Stimulated activated CD4-positive, alpha-beta T cell treated with anti-CD3 and anti-CD28 coated beads, Interleukin-12 subunit alpha, Interleukin-12 subunit beta, amount 100 ng/mL, for 24 hours (primary cell): ENCODE results near the gene DAZAP1.

Experiments used
- DNase-seq, 2 experiments: peaks; one replicate each; pipeline ENCODE4 v3.0.0-alpha.2; 2020; ENCODE audit warnings: low read depth in 2 of 2

The DAZAP1 gene

GRCh38 chr19:1393841-1394240 is 13.5 kb upstream of the DAZAP1 start:
- DNase-seq: no peak

DNA sequence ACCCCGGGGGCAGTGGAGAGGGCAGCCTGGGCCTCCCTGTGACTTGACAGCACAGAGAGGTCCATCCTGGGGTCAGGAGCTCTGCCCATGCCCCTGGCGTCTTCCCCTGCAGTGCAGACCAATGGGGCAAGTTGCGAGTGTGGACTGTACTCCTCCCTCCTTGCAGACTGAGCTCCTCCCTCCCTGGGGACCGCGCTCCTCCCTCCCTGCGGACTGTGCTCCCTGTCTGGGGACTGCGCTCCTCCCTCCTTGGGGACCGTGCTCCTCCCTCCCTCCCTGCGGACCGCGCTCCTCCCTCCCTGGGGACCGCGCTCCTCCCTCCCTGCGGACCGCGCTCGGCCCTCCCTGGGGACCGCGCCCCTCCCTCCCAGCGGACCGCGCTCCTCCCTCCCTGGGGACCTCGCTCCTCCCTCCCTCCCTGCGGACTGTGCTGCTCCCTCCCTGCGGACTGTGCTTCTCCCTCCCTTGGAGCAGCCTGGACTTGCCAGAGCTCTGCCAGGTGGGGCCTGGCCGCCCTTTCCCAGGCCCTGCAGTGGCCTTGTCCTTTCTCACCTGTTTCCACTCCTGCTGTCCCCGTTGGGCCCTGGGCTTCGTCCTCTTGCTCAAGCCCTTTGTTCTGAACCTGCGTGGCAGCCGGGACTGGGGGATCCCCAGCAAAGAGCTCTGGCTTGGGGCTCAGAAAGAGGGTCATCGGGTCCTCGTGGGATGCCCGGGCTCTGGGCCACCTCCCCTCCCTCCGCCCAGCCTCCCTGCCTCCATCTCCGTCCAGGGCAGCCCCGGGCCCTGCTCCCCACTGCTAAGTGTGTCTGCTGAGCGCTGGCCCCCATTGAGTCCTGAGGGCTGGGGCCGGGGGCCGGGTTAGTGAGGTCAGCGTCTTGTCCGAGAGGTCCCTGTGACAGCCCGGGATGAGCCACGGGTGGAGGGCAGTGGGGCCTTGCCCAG is 12.9 kb upstream of the DAZAP1 start:
- DNase-seq: no peak

DNA sequence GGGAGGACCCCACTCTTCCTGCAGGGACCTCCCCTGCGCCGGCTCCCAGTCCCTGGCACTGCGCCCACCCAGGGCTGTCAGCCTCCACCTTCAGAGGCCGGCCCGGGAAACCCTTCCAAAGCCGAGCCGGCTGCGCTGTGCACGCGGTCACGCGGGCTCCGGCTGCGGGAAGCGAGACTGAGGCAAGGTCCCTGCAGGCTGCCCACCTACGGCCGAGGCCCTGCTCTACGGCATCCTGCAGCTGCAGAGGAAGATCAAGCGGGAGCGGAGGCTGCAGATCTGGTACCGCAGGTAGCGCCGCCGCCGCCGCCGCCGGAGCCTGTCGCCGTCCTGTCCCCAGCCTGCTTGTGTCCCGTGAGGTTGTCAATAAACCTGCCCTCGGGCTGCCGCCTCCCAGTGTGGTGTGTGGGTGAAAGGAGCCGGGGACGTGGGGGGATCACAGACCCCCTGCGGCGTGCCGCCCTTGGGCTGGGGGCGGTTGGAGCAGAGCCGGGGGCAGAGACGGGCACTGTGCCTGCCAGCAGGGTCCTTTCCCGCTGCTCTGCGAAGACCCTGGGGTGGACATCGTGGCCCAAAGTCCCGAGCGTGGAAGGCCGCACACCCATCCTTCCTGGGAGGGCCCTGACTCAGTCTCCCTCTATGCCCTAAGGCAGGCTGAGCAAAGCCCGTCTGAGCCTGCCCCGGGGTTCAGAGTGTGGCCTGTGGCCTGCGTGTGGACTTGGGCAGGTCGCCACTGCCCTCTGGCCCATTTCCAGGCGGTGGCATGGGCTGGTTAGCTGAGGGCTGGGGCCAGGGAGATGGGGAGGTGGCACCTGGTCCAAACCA is 12.0 kb upstream of the DAZAP1 start:
- no peak for DNase-seq

GRCh38 chr19:1396019-1396767 is 11.2 kb upstream of the DAZAP1 start:
- DNase-seq: no peak

GRCh38 chr19:1396768-1397679 is 10.4 kb upstream of the DAZAP1 start:
- DNase-seq: no peak

- DNase-seq: no peak
These were observed 9.5 kb upstream of the DAZAP1 start for GRCh38 chr19:1397838-1398237.

DNA sequence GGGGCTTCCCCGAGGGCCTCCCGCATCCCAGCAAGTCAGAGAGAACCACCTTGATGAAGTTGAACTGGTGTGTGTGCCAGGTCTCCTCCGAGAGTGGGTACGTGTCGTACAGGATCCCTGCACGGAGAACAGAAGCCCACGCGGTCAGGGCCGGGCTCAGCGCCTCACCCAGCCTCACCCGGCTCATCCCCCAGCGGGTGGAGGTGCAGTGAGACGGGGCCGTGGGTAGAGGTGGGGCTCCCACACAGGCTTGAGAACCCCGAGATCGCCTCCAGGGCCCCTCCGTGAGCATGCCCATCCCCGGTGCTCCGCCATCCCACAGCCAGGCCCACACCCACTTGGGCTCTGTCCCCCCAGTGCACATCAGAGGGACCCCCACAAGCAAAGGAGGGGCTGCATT is 8.3 kb upstream of the DAZAP1 start:
- no peak for DNase-seq

DNA sequence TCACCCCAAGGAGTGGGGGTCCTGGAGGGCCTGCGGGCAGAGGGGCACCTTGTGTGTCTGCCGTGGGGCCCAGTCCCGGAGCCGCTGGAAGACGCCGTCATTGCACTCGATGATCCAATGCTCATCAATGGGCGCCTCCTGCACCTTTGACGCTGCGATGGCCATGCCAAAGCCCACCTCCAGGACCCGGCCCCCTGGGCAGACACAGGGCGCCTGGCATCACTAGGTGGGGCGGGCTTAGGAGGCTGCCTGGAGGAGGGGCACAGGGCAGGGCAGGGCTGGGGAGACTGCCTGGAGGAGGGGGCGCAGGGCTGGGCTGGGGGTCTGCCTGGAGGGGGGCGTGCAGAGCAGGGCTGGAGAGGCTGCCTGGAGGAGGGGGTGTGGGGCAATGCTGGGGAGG is 7.6 kb upstream of the DAZAP1 start:
- DNase-seq: no peak

DNA sequence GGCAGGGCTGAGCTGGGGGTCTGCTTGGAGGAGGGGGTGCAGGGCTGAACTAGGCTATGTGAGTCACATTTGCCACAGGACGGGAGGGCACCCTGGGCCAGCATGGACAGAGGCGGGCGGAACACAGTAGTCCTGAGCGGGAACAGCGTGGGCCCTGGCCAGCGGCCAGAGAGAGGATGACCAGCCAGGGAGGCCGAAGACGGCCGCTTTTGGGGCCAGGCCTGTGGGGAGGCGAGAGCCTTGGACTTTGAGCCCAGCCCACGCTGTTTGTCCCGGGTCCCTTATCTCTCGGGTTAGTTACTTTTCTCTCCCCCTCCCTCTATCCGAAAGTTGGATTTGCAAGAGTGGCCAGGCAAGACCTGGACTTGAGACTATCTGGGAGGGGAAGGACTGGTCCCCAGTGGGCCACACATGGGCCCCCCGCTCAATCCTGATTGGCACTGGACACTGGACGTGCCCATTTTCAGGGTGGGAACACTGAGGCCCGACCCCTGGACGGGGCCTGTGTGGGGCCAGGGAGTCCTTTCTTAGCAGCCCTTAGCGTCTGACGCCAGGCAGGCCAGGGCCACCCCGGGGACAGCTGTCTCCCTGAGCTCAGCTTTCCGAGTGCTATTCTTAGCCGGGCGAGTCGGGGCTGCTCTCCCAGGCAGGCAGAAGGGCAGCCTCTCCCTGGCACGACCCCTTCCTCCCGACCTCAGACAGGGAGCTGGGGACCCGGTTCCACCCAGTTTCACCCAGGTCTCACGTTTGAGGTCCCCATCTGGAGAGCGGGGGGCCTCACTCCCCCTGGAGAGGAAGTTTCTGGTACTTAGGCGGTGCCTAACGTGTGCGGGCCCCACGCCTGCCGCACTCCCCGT is 6.9 kb upstream of the DAZAP1 start:
- DNase-seq: no peak

DNA sequence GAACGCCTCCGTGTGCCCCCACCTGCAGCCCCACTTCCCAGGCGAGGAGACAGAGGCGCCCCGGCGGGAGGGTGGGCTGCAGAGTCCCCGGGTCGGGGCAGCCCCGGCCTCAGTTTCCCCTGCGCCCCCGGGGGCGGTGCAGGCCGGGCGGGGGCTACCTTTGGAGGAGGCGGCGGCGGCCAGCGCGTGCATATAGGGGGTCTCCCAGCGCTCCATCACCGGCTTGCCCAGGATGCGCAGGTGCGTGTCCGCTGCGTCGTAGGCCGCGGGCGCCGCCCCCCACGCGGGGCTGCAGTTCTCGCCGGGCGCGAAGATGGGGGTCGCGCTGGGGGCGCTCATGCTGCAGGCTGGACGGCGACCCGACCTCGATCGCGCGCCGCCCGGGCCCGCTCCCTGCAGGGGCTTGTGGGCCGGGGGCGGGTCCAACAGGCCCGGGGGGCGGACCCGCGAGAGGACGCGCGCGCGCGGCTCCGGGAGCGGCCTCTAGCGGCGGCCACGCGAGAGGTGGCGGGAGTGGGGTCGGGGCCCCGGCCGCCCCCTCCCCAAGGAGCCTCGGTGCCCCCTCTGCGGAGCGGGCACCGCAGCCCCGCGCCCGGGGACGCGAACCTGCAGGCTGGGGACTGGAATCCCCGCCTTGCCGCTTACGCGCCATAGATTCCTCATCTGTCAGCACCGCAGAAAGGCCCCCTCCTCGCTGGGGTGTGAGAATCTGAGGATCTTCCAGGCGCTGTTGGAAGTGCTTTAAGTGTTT is 6.1 kb upstream of the DAZAP1 start, which contains the start of gene GAMT:
Gene GAMT, minus strand, starts transcription at position 405 of the 751 bp plus-strand sequence. Its CDS starts 66 bp downstream, at position 339.
- DNase-seq: peak; percentile 25 to 50

DNA sequence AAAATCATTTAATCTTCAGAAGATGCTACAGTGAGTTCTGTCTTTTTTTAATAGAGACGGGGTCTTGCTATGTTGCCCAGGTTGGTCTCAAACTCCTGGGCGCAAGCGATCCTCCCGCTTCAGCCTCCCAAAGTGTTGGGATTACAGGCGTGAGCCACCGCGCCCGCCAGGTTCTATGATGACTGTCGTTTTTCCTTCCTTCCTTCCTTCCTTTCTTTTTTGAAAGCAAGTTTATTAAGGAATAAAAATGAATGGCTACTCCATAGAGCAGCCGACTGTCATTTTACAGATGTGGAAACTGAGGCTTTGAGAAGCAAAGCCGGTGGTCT is 5.5 kb upstream of the DAZAP1 start:
- no peak for DNase-seq

GRCh38 chr19:1402411-1403070 is 4.8 kb upstream of the DAZAP1 start:
- no peak for DNase-seq

DNA sequence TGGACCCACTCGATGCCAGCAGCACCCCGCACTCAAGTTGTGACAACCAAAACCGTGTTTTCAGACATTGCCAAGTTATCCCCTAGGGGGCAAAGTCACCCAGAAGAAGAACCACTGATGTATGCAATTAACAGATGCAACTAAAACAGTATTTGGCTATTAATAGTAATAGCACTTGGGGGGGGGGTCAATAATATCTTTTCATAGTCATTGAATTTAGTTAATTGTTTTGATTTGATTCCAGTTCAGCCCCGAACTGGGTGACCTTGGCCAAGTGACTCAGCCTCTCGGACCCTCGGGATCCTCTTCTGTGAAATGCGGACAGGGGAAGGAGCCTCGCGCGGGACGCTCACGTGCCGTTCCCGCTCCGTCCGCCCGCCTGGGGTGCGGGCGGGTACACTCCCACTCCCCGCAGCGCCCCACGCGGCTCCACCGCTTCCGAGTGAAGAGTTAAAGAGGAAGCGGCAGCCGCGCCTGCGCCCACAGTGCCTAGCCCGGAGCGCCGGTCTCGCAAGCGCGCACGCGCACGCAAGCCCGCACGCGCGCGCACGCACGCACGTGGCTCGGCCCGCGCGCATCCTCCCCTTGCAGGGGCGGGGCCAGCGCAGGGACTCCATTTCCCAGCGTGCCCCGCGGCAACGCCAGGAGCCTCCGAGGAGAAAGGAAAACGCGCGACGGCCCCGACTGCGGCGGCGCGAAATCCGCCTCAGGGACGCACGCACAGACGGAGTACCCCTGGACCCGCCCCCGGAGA is 435 bp upstream of the DAZAP1 start:
- DNase-seq: peak; percentile 98 to 99

DNA sequence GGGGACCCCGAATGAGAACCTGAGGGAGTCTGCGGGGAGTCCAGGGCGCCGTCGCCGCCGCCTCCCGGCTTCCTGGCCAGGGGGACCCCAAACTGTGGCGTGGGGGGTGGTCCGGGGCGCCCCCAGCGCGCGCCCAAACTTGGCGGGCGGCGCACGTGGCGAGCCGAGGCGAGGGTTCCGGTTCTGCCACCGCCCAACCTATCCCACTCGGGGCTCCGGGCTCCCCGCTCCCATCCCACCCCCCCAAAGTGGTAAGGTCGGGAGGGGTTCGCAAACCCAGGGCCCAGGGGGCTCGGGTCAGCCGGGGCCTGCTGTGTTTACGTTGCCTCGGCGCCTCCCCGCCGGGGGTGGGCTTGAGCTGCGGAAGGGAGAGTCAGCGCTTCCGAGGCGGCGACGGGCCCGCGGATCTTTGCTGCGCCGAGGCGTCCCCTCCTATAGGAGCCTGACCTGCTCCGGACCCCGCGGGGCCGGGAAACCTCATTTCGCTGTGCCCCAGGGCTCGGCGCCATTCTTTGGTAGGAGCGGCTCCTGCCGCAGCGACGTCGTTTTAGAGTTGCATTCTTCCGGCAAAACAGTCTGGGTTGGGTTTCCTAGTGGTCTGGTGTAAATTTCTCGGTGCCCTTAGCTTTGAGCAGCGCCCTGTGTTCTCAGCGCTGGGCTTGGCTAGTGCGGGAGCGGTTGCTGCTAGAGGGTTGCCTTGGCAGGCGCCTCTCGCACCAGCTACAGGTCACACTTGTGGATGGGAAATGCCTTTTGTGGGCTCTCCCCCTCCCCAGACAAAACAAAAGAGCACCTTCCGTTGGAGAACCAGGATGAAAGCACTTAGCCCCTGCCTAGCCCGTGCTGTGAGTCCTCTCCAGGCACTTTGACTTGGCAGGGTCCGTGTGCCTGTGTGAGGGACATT is 1.2 kb downstream of the DAZAP1 start:
- peak; percentile 29 to 36 for DNase-seq

GRCh38 chr19:1409204-1410005 is 2.0 kb downstream of the DAZAP1 start:
- no peak for DNase-seq

DNA sequence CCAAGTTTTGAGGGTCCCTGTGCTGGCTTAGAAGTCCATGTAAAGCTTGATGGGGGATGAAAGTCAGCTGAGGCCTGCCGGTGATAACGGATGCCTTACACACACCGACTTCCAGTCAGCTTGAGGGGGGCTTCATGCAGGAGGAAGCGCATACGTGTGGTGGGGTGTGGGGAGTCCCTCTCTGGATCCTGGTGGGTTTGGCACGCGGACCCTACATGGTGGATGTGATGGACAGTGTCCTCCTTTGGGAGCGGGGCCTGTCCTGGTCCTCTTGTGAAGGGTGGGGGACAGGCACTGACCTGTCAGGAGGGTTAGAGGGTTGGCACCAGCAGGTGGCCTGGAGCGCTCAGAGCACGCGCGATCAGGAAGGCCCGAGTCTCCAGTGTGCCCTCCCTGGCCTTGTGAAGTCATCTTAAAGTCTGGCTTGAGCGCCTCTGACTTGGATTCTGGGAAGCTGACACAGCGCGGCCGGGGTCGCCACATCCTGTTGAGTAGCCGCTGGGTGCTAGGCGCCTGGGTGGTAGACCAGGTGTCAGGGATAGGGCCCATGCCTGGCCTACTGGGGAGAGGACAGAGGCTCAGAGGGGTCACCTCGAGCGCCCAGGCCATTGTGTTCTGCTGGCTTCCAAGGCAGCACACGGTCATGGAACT is 2.9 kb downstream of the DAZAP1 start:
- DNase-seq: no peak
